Stomach (tissue), 4 donors: ENCODE measurements around the gene COL25A1.

ENCODE experiments used
- EP300 ChIP-seq: sonication (generic); formaldehyde crosslinking; IDR thresholded peaks from one replicate; pipeline ENCODE4 v1.6.1; 2017; ENCODE audit warnings: antibody characterized with exemption
- POLR2A ChIP-seq, 4 donors: fragments of 450-650 bp; IDR thresholded peaks; one replicate each; pipeline ENCODE4 v1.6.1; 2016; ENCODE audit warnings: antibody characterized with exemption in 4 of 4, control low read depth in 2 of 4, mild to moderate bottlenecking in 1 of 4, moderate library complexity in 1 of 4
- POLR2AphosphoS5 ChIP-seq, 3 donors: sonication (generic); formaldehyde crosslinking; IDR thresholded peaks; one replicate each; pipeline ENCODE4 v1.6.1; 2016; ENCODE audit warnings: antibody characterized with exemption in 3 of 3
- TF ChIP-seq, protein P1 (sequence below), 7 experiments: fragments of 450-650 bp in 4 of 7; fragments of 200-600 bp in 3 of 7; sonication (generic) in 3 of 7; IDR thresholded peaks; one replicate each; pipeline ENCODE4 v1.5.1; 2016 to 2019; ENCODE audit warnings: antibody characterized with exemption in 7 of 7, control low read depth in 2 of 7, mild to moderate bottlenecking in 1 of 7

DNA sequence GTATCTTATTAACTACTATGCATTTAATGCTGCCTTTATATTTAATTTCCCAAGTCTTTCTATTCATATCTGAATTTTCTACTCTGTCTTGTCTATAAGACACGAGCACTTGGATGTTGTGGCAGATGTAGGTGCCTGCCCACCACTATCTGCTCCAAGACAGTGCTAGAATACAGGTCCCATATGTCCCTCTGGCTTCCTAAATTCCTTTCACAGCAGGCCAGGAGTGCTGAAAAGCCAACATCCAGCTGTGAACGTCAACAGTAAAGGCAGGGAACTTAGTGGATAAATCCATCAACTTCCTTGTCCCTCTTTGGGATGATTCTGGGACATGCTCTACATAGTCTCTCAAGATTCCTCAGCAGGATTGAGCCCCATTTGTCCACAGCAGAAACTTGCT is 294.5 kb downstream of the COL25A1 start:
- TF ChIP-seq POLR2AphosphoS5 (IDR thresholded peaks at IDR 0.05) (no peak), POLR2A (IDR thresholded peaks at IDR 0.05) (no peak), EP300 (no peak)
- TF ChIP-seq, protein P1, sequence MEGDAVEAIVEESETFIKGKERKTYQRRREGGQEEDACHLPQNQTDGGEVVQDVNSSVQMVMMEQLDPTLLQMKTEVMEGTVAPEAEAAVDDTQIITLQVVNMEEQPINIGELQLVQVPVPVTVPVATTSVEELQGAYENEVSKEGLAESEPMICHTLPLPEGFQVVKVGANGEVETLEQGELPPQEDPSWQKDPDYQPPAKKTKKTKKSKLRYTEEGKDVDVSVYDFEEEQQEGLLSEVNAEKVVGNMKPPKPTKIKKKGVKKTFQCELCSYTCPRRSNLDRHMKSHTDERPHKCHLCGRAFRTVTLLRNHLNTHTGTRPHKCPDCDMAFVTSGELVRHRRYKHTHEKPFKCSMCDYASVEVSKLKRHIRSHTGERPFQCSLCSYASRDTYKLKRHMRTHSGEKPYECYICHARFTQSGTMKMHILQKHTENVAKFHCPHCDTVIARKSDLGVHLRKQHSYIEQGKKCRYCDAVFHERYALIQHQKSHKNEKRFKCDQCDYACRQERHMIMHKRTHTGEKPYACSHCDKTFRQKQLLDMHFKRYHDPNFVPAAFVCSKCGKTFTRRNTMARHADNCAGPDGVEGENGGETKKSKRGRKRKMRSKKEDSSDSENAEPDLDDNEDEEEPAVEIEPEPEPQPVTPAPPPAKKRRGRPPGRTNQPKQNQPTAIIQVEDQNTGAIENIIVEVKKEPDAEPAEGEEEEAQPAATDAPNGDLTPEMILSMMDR (IDR thresholded peaks at IDR 0.05), result no peak
